Ascending aorta (tissue), 2 donors: Measurements from ENCODE around the gene HOXB5. TPM values are rescaled to one million over a fixed set of nuclear protein-coding genes. Genes with fewer than 3 reads are reported as not detected.

Experiments
- DNase-seq, 2 donors: peaks; one replicate each; pipeline ENCODE4 v3.0.0-alpha.2; 2019; ENCODE audit warnings: low spot score in 2 of 2
- H3K27ac ChIP-seq, 2 donors: fragments of 200-600 bp; sonication (generic); one replicate each; pipeline ENCODE4 v1.5.1; 2016 to 2017; ENCODE audit warnings: mild to moderate bottlenecking in 1 of 2
- H3K27me3 ChIP-seq: fragments of 200-600 bp; sonication (generic); one replicate; pipeline ENCODE4 v1.5.1; 2017
- H3K36me3 ChIP-seq, 2 donors: fragments of 200-600 bp; sonication (generic); one replicate each; pipeline ENCODE4 v1.5.1; 2016
- H3K4me1 ChIP-seq, 2 donors: fragments of 200-600 bp; sonication (generic); one replicate each; pipeline ENCODE4 v1.5.1; 2016 to 2017; ENCODE audit warnings: mild to moderate bottlenecking in 1 of 2
- H3K4me3 ChIP-seq, 2 donors: fragments of 200-600 bp; sonication (generic); one replicate each; pipeline ENCODE4 v1.5.1; 2016 to 2017; ENCODE audit warnings: mild to moderate bottlenecking in 1 of 2
- H3K9me3 ChIP-seq, 2 donors: fragments of 200-600 bp; sonication (generic); one replicate each; pipeline ENCODE4 v1.5.1; 2016
- CTCF ChIP-seq, 3 experiments: fragments of 200-600 bp in 2 of 3; fragments of 450-650 bp in 1 of 3; sonication (generic) in 2 of 3; IDR thresholded peaks; one replicate each; pipeline ENCODE4 v1.5.1; 2016 to 2019; ENCODE audit warnings: antibody characterized with exemption in 3 of 3, mild to moderate bottlenecking in 1 of 3, moderate library complexity in 1 of 3
- intact Hi-C: fragments of 100-400 bp; cut with DNase I; formaldehyde crosslinking; loops from one replicate; pipeline ENCODE4 v1.15.1; 2023
- total RNA-seq: library from RNA; depleted of rRNA; stranded (reverse); fragments of >200 nt; gene quantifications from one replicate; pipeline ENCODE4 v1.1.0, GENCODE V29; 2016

Gene HOXB5
- total RNA-seq, 1 donor from 2014 or later = 0.53 TPM

DNA sequence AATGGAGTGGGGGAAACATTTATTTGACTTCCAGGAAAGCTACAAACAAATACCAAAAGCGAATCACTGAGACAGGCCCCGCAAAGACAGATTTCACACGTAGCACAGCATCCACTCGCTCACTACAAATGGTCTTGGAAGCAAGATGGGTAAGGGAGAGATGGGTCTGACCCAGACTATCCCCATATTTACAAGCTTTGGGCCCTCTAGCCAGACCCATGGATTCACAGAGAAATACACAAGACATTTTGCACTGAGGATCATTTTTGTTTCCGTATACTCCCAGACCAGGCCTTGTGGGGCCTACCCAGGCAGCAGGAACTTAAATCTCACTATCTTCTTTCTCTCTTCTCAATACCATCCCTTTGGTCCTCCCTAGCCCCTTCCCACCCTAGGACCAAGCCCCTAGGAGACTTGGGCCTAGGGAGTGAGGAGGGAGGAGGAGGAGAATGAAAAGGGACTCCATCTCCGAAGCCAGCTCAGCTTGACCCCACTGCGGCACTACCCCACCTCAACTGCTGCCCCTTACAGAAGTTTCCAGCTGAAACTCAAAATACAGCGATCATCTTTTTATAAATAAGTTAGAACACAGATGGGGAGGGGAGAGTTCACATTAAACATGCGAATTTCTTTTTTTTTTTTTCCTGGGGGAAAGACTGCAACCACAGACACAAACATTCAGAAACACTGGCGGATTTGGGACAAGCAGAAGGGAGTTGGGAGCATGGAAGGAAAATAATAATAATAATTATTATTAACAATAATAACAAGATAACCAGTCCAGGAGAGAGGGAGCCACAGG, 2.1 kb downstream of the HOXB5 start:
- H3K4me3 ChIP-seq = peak overlapping the region in 1 of 2 donors; percentile 65
- peaks cover 0 to 8% of the 10 kb centered on the region in 2 donors for H3K36me3 ChIP-seq
- H3K9me3 ChIP-seq = no peaks in the 10 kb centered on the region
- intact Hi-C loops = loop anchor here (2.0 kb wide), 1 partner anchor 239 kb away; no protein-coding TSS in a partner anchor
- no peak for DNase-seq
- peaks cover 5 to 11% of the 10 kb centered on the region in 2 donors for H3K4me1 ChIP-seq
- H3K27ac ChIP-seq = no peak overlapping the region
- TF ChIP-seq CTCF (IDR thresholded peaks at IDR 0.05) = no peak
- no peaks in the 10 kb centered on the region for H3K27me3 ChIP-seq

- peaks cover 0 to 8% of the 10 kb centered on the region in 2 donors for H3K36me3 ChIP-seq
- no peak overlapping the region for H3K4me3 ChIP-seq
- H3K4me1 ChIP-seq = peaks cover 5 to 16% of the 10 kb centered on the region in 2 donors
- H3K27ac ChIP-seq = no peak overlapping the region
- no peak for DNase-seq
- no peak for TF ChIP-seq CTCF (IDR thresholded peaks at IDR 0.05)
- intact Hi-C loops = no loop called here
- H3K27me3 ChIP-seq = no peaks in the 10 kb centered on the region
- no peaks in the 10 kb centered on the region for H3K9me3 ChIP-seq
These were observed 2.9 kb downstream of the HOXB5 start for GRCh38 chr17:48590607-48591161.

DNA sequence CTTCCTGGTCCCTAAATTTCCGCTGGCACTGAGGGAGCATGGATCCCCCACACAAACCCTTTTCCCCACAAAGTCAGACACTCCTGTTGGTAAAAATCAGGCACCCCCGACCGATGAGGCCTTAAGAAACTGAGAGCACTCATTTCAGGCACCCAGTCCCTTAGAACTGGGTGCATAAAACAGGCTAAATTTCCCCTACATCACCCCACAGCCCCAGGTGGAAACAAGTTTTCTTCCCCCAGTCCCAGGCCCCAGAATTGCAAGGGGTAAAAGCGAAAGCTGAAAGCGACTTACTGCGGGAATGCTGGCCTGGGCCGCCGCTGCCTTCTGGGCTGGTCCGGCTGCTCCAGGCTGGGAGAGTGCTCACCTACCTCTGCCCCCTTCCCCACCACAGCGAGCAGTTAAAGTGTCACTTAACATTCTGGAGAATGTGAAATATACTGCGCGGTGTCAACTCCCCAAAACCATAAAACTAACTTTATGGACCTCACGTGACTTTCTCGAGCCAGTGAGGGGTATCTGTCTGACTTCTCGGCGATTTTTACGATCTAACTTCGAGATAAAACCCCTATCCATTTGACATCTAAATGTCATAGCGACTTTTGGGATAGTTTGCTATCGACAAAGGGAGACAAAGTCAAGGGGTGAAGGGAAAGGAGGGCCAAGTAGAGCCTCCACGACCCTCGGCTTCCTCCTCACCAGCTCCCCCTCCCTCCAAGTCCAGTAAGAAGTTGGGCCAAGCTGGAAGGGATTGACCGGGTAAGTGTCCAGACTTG, 3.6 kb downstream of the HOXB5 start, which contains the start of gene HOXB3:
Gene HOXB3 (minus strand): TSS at position 411 of the 776 bp plus-strand sequence. CDS start 37,767 bp downstream, outside the sequence.
- Histone ChIP-seq H3K4me3 (no peak within 1 kb of the TSS), H3K36me3 (peaks cover 0 to 3% of the 10 kb centered on the region in 2 donors), H3K27ac (no peak within 1 kb of the TSS), H3K4me1 (peaks cover 5 to 16% of the 10 kb centered on the region in 2 donors), H3K9me3 (no peaks in the 10 kb centered on the region), H3K27me3 (no peaks in the 10 kb centered on the region)
- TF ChIP-seq CTCF (IDR thresholded peaks at IDR 0.05) = no peak
- intact Hi-C loops = no loop called here
- DNase-seq = no peak

DNA sequence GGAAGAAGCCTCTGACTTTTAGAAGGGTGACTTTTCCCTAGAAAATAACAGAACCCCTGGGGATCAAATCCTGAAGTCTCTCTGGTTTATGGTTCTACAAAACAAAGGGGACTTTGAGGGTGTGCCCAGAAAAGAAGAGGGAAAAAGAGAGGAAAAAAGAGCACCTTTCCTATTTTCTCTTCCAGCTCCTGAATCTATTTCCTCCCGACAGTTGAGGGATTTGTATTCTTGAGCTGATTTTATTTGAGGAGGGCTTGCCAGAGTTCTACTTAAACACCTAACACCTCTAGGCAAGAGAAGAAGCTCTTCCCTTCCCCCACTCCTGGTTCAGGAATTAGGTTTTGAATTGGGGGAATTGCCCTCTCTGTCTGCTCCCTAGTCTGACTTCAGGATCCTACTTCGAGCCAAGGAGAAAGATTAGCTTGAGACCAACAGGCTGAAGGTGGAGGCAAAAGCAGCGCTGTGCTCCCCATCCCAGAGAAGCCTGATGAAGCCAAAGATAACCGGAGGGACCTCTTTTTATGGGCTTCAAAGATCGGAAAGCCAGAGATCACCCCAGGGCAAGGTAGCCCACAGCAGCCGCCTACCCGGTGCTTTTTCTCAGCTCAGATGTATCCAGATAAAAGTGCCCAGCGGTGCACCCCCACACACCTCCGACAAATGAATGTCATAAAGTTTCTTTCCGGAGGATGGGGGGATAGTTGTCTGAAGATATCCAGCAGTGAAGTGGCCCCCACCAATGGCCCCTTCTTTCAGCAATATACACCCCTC, 4.3 kb downstream of the HOXB5 start:
- no peak overlapping the region for H3K27ac ChIP-seq
- intact Hi-C loops = no loop called here
- no peak overlapping the region for H3K4me3 ChIP-seq
- no peak for DNase-seq
- no peak for TF ChIP-seq CTCF (IDR thresholded peaks at IDR 0.05)
- no peaks in the 10 kb centered on the region for H3K27me3 ChIP-seq
- no peaks in the 10 kb centered on the region for H3K9me3 ChIP-seq
- peaks cover 5 to 21% of the 10 kb centered on the region in 2 donors for H3K4me1 ChIP-seq
- H3K36me3 ChIP-seq = no peaks in the 10 kb centered on the region

DNA sequence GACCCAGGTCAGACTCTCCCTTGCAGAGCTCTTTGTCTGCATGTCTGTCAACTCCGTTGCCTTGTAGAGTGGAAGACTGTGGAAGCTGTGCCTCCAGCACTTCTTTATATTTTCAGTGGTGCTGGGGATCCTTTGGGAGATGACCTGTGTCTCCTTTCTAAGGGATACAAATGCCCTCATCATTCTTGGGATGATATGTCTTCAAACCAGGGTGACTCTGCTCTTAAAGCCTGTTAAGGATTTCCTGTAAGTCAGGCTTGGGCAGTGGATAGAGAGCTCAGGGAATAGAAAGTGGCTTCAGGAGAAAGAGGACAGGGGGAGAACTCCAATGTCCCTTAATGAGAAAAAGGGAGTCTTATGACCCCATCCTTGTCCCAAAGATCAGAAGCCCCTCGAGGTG, 5.1 kb downstream of the HOXB5 start:
- no peak for DNase-seq
- Histone ChIP-seq H3K27ac (no peak overlapping the region), H3K4me3 (no peak overlapping the region), H3K4me1 (peaks cover 5 to 25% of the 10 kb centered on the region in 2 donors), H3K36me3 (no peaks in the 10 kb centered on the region), H3K27me3 (no peaks in the 10 kb centered on the region), H3K9me3 (no peaks in the 10 kb centered on the region)
- intact Hi-C loops = no loop called here
- TF ChIP-seq CTCF (IDR thresholded peaks at IDR 0.05) = no peak
